Measurements from ENCODE around the gene KRTAP10-12. TPM values are rescaled to one million over a fixed set of nuclear protein-coding genes. Genes with fewer than 3 reads are reported as not detected.

Gene KRTAP10-12
- total and polyA plus RNA-seq, 2 of the 4 experiments (the other 2 are of a cell fraction): not detected

GRCh38 chr21:44656868-44657267, 40.1 kb upstream of the KRTAP10-12 start:
- Histone ChIP-seq H3K56ac (ENCODE audit: extremely low read depth, insufficient read depth, low read length) (no peak overlapping the region), H3K4me2 (ENCODE audit: low read depth, low read length) (no peak overlapping the region), H3K9ac (ENCODE audit: low read depth, low read length) (no peak overlapping the region), H2BK15ac (ENCODE audit: low read depth, low read length) (no peak overlapping the region), H3K14ac (replicated peaks; ENCODE audit: low read depth, low read length) (no peak overlapping the region), H4K5ac (ENCODE audit: low read depth, low read length) (no peak overlapping the region), H4K20me1 (ENCODE audit: insufficient read depth, low read length) (no peaks in the 10 kb centered on the region), H3K4me1 (ENCODE audit: control insufficient read depth, insufficient read depth, low read length) (no peaks in the 10 kb centered on the region), H3K27ac (ENCODE audit: insufficient read depth, low read length) (no peak overlapping the region), H3K36me3 (ENCODE audit: control insufficient read depth, insufficient read depth, low read length) (no peaks in the 10 kb centered on the region), H3K23ac (ENCODE audit: low read depth, low read length) (no peak overlapping the region), H2BK20ac (ENCODE audit: low read depth, low read length) (no peak overlapping the region), H3K79me1 (ENCODE audit: low read depth in 1 of 2, low read length in 2 of 2) (no peaks in the 10 kb centered on the region), H2AFZ (replicated peaks; ENCODE audit: low read length, poor library complexity) (no peak overlapping the region), H4K91ac (ENCODE audit: insufficient read depth, low read depth, low read length) (no peak overlapping the region), H3K4me3 (ENCODE audit: insufficient read depth, low read depth, low read length) (no peak overlapping the region), H2AK5ac (ENCODE audit: low read depth, low read length) (no peak overlapping the region), H3K27me3 (ENCODE audit: control insufficient read depth, insufficient read depth, low read length) (peaks cover 2% of the 10 kb centered on the region; the same call in 1 of the 2 replicates), H2AK9ac (replicated peaks; ENCODE audit: low read depth, low read length, poor library complexity) (no peak overlapping the region), H3K9me1 (ENCODE audit: insufficient read depth, low read length) (no peaks in the 10 kb centered on the region), H3K4ac (ENCODE audit: low read depth, low read length) (no peak overlapping the region), H2BK120ac (ENCODE audit: low read depth, low read length) (no peak overlapping the region), H2BK5ac (ENCODE audit: low read depth, low read length, poor library complexity, severe bottlenecking) (no peak overlapping the region), H3K9me3 (ENCODE audit: control insufficient read depth, insufficient read depth, low read length) (peaks cover 3% of the 10 kb centered on the region), H3K18ac (ENCODE audit: low read depth, low read length) (no peak overlapping the region), H4K8ac (ENCODE audit: low read depth in 2 of 2, low read length in 2 of 2) (no peak overlapping the region)
- in situ Hi-C loops (cut with MboI; ENCODE audit: low sequenced_read_pairs): no loop called here
- DNase-seq (no peak), ATAC-seq (ENCODE audit: low read depth) (no peak)
- ChIA-PET POLR2A (ENCODE audit: unreplicated experiment) (no interaction called here), CTCF (no interaction called here)
- WGBS, 2 experiments (ENCODE audit: extremely low coverage in 2 of 2, insufficient read length in 1 of 2): no CpG with 5 or more reads among the region's 1 CpG
- intact Hi-C loops (cut with micrococcal nuclease): loop anchor here (10.0 kb wide), 1 partner anchor 58 kb away; the partner anchor contains the start of gene TSPEAR
- dilution Hi-C loops (cut with HindIII; ENCODE audit: low sequenced_read_pairs, unreplicated experiment): no loop called here
- no TSS peak for BruUV-seq (replicated peaks)
- no peak for TF ChIP-seq RAD21 (IDR thresholded peaks at IDR 0.05; ENCODE audit: low read length)
- TF ChIP-seq POLR2A (IDR thresholded peaks at IDR 0.05; ENCODE audit: low read depth, low read length): no peak
- TF ChIP-seq FOS (IDR thresholded peaks at IDR 0.05; ENCODE audit: low read depth, low read length): no peak
- no peak for TF ChIP-seq MAFK (IDR thresholded peaks at IDR 0.05; ENCODE audit: low read depth, low read length)
- TF ChIP-seq, protein P1, sequence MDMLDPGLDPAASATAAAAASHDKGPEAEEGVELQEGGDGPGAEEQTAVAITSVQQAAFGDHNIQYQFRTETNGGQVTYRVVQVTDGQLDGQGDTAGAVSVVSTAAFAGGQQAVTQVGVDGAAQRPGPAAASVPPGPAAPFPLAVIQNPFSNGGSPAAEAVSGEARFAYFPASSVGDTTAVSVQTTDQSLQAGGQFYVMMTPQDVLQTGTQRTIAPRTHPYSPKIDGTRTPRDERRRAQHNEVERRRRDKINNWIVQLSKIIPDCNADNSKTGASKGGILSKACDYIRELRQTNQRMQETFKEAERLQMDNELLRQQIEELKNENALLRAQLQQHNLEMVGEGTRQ (IDR thresholded peaks at IDR 0.05; ENCODE audit: low read depth, low read length): no peak
- no peak for TF ChIP-seq NFE2L2 (IDR thresholded peaks at IDR 0.05; ENCODE audit: low read depth, low read length)
- no peak for TF ChIP-seq MAZ (IDR thresholded peaks at IDR 0.05; ENCODE audit: borderline replicate concordance, low read depth, low read length)
- TF ChIP-seq, protein P2, sequence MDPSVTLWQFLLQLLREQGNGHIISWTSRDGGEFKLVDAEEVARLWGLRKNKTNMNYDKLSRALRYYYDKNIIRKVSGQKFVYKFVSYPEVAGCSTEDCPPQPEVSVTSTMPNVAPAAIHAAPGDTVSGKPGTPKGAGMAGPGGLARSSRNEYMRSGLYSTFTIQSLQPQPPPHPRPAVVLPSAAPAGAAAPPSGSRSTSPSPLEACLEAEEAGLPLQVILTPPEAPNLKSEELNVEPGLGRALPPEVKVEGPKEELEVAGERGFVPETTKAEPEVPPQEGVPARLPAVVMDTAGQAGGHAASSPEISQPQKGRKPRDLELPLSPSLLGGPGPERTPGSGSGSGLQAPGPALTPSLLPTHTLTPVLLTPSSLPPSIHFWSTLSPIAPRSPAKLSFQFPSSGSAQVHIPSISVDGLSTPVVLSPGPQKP (IDR thresholded peaks at IDR 0.05; ENCODE audit: borderline replicate concordance, low read depth, low read length): no peak
- no peak for TF ChIP-seq CTCF (conservative IDR thresholded peaks at IDR 0.05; ENCODE audit: low read depth, low read length)
- no peak for TF ChIP-seq CHD1 (IDR thresholded peaks at IDR 0.05; ENCODE audit: low read depth, low read length)
- TF ChIP-seq MXI1 (IDR thresholded peaks at IDR 0.05; ENCODE audit: borderline replicate concordance, low read depth, low read length): no peak
